NCI-H128 (cell line): ENCODE measurements around the gene FSTL4.

Experiments
- DNase-seq: peaks from one replicate; lab custom pipeline; 2025; ENCODE audit not compliant: unreplicated experiment; lab: John Stamatoyannopoulos, UW

The FSTL4 gene

DNA sequence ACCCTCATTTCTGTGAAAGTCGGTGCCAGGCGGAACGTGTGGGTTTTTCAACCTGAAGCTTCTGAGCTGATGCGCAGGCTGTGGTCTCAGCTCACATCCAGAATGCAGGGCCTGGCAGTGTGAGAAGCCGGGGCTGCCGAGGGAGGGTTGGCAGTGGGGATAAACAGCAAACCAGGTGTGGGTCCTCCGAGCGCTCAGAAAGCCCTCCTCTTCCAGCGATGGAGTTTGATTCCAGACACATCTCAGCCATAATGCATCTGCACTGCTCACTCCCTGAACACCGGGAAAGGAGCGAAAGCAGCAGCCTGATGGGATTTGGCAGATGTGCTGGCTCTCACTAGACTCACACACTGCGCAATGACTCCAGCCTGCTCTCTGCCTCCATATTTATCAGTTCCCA is 280.4 kb downstream of the FSTL4 start:
- no peak for DNase-seq

DNA sequence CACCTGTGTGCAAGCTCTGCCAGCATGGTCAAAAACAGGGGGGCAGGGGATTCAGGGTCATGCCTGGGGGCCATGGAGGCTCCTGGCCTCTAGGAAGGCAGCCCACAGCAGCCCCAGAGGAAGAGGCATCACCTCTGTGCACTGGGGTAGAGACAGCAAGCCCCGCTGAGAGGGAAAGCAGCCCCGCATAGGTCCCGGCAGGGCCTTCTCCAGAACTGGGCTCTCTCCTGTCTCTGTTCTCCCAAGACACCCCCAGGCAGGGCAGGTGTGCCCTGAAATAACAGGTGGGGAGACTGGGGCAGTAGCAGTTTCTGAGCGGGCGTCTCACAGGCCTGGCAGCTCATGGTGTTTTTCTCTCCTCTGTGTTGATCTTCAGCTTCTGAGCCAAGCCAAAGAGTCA is 281.4 kb downstream of the FSTL4 start:
- DNase-seq = no peak

DNA sequence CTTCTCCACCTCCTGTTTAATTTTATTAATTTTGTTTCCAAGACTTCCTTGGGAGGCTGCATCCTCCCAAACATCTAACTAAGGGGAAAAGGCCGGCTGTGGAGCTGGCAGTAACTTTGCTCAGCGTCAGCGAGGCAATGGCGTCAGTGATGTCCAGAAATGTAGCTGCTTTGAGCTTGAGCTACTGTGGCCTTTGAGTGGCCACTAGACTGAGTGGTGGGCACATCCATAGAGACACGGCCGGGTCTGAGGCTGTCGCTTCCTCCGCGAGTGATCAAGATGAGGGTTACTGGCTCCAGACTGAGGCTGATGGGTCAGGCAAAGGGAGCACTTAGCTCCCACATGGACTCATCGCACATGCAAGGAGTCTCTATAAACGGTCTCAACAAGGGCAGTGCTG is 283.5 kb downstream of the FSTL4 start:
- no peak for DNase-seq

DNA sequence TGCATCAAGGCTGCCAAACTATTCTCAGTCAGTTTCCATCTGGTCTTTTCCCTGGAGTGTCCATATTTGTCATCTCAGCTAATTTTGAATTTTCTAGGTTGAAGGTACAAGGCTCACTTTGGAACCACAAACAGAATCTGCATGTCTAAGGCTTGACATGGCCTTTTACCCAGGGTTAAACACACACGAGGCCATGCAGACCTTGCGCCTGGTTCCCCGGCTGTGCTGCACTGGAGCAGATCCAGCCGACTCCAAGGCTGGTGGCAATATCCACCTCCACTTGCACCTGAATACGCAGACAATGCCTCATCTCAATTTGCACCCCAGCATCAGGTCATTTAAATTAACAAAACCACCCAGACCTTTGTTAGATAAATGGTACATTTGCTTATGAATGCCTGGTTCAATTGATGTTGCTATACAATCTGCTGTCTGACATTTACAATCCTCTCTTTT is 284.4 kb downstream of the FSTL4 start:
- no peak for DNase-seq

DNA sequence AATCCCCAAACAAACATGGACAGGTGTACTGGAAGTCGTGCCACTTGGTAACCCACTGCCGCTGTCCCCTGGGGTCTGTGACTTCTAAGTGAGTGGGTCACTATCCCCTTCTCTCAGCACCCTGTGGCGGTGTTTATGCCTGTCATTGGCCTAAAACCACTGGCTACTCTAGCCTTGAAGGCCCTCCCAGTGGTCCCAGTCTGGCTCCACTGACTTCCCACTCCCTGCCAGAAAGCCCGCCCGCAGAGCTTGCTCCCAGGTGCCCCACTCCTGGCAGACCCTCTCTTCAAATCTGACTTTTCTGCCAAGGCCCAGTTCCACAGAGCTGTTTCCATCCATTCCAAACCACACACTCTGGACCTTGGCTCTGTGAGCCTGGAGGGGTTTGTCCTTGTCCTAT is 286.0 kb downstream of the FSTL4 start:
- no peak for DNase-seq

DNA sequence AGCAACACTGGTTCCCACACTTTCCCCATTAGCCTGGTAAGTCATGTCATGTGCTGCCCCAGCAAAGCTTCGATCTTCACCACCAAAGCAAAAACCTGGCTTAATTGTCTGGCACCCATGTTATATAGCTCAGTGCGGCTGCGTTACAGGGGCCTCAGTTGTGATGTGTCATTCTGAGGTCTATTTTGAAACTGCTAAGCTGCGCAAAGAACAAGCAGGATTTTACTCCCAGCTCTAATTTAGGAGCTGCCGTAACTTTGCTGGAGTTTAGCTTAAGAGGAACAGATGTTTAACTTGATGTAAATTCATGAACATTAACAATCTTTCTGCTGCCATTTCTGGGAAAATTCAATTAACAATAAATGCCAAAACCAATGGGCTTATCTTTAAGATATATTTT is 286.5 kb downstream of the FSTL4 start:
- no peak for DNase-seq

DNA sequence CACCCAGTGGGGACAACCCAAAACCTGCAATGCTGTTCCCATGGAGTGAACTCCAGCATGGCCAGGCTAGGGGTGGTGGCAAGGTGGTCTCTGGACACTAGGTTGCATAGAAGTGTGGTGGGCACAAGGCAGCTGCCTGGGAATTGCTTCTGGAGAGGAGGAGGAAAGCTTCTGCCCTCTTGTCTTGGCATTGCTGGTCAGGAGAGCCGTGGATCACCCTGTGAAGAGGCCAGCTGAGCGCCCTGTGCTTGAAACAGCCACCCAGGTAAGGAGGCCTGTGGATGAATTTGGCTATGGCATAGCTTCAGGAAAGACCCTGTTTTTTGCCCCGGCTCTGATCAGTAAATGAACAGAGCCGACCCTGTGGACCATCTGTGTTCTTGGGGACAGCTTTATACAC is 287.4 kb downstream of the FSTL4 start:
- DNase-seq = no peak

DNA sequence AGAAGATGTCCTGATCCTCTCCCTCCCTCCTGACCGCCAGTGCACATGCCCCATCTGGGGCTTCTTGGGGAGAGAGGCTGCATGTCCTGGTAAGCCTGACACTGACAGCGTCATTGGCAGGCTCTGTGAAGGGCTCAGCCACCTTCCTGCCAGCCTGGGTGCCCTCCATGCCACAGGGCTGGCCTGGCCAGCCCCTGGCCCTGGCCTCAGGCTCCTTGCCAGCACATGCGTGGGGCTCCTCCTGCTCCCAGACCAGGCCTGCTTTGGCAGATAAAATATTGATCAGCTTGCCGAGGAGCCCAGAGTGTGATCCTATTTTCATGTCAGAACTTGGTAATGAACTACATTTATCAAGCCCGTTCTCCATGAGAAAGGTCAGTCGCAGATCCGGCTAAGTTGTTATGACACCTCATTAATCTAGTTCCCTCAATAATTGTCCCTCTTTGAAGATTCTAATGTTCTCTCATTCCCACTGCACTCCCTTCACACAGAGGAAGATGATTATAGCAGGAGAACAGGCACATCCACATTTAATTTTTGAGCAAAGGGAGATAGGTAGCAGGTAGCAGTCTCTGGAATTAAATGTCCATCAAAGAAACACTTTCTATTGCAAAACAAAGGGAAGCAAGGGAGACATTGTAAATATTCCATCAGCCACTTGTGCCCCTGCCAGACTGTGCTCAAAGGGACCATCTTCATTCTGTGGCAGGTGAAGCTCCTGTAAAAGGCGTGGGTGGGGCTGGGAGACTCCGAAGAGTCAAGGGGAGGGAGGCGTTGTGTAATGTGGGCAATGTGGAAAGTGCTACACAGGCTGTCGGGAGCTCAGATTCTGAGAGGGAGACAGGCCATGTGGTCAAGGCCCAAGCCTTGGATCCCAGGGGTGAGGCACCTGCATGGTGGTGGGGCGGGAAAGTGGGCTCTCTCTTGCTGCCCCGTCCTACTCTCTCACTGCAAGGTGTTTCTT is 288.6 kb downstream of the FSTL4 start:
- no peak for DNase-seq

DNA sequence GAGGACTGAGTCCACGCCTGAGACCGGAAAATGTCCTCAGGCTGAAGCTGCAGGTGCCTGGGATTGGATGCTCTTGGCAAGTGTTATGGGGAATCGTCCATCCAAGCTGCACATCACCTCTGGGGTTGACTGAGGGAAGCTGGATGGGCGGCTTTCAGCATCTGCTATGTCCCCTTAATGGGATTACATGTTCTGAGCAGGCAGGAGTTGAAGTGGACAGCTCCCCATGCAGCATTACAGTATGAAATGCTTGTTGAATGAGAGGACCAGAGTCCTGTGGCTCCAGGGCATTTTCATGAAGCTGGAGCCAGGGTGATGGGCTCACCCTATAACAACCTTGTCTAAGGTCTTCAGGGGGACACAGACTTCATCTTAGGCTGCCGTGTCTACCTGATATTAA is 289.6 kb downstream of the FSTL4 start:
- no peak for DNase-seq

DNA sequence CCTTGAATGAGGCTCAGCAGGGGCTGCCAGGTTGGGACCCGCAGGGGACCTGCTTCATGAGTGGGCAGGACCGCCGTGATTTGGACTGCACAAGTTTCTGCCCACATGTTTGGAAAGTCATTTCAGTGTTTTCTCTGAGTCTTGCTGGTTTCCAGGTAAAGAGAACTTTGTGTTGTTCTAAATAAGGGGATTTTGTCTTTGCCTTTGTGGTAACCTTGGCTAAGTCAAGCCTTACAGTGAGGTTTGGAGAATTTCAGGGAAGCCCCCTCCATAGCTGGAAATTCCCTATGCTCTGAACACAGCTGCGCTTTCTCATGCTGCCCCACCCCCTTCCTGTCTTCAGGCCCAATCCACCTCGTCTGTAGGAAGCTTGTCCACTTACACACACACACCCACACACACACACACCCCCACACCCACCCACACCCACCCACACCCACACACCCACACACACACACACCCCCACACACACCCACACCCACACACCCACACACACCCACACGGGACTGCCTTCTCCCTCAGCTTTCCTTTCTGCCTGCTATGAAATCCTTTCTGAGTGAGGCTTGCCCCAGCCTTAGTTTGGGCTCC is 290.4 kb downstream of the FSTL4 start:
- no peak for DNase-seq

DNA sequence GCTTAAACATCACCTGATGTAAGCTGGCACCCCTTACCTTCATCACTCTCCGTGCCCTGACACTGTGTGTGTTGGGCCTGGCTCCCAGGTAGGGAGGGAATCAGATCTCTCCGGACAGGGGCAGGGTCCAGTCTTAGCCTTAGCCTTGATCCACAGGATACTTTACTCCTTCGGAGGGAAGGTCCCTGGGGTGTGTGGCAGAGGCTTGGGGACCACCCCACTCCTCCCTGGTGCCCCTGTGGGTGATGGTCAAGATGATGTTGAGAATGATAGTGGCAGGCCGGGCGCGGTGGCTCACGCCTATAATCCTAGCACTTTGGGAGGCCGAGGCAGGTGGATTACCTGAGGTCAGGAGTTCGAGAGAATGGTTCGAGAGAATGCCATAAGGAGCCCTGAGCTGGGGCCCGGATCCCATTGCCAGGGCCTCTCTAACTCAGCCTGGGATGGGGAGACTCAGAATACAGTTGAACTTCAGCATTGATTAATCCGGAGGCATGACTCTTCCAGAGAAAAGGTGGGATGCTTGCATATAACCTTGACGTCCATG is 291.0 kb downstream of the FSTL4 start:
- no peak for DNase-seq

DNA sequence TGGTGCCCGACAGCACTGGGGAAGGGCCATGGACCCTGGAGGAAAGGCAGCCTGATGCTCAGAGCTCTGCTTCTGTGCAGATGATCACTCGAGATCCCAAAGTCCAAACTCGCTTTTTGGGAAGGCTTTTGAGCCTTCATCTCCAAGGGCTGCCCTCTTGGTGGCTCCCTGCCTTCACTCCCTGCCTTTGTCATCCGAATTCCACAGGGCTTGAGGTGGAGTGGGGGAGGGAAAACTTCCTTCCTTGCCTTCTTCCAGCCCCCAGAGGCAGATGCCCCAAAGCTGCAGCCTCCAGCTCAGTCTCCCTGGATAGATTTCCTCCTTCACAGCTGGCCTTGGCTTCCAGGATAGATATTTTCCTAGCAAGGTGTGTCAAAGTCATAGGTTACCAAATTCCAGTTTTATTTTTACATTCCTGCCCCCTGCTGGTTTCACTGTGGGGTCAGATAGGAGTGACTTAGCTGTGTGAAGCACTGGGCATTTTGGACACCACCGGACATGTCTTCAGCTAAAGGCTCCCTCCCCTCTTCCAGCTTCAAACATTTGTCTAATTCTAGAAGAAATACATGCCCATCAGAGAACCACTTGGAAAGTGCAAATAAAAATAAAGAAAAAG is 292.3 kb downstream of the FSTL4 start:
- DNase-seq = no peak

DNA sequence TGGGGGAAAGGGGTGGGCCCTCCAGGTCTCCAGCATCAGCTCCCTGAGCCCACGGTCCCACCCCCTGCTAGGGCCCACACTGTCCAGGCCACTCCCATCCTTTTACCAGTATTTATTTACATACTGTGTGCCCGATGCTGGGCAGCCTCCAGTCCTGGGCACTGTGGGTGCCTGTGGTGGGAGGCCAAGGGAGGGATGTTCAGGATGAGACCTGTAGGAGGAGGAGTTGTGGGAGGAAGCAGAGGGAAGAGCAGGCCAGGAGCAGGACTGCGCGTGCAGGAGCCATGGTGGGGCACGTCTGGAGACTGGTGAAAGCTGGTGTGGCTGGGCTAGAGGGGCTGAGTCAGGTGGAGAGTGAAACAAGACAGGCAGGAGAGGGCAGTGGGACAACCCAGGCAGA is 293.1 kb downstream of the FSTL4 start:
- DNase-seq = no peak

DNA sequence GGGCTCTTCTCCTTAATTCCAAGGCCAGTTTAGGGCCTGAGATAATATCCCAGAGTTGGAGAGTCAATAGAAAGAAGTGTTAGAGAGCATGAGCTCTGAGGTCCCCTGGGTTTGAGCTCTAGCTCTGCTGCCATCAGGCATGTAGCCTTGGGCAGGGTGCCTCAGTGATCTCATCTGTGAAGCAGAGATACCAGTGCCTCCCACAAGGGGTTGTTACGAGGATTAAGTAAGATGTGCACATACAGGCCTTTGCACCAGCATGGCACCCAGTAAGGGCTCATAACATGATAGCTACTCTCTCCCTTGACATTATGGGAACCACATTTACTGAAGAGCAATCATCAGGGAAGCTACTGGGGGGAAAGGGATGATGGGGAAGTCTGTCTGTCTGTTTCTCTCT is 294.8 kb downstream of the FSTL4 start:
- DNase-seq = no peak

DNA sequence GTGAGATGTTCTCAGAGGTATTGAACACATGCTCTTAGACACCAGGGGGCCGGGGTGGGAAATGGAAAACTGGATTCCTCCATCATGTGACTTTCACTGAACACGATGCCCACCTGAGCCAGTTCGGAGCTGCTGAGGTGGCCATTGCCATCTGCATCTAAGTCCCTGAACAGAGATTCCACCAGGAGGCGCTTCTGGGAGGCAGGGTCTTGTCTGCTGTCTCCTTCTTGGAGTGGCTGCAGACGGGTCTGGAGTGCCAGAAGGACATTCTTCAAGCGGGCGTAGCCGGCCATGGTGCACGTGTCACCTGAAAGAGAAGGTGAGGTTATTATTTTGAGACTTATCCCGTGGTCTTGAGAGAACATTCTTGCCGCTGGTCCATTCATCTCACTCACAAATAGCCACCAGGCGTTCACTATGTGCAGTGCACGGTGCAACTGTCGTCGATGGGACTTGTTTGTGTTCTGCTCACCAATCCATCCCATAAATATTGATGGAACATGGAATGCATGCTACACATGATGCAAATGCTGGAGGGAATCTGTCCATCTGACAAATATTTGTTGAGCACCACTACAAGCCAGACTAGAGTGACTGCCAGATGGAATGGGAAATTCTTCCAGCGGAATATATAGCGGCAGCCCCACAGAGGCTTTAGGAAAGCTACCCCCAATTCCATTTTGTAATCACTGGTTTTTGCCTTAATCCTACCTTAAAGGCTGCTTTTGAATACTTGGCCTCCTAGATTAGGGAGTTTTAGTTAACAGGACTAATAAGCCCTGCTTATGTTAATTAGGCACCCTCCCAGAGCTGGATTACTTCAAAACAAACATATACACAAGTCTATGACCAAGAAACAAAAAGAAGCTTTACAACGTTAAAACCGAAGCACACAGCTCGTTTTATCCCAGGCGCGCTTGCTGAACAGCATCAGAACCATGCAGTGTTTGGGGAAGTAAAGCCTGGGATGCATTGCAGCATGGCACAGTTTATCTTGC is 295.7 kb downstream of the FSTL4 start:
- no peak for DNase-seq

DNA sequence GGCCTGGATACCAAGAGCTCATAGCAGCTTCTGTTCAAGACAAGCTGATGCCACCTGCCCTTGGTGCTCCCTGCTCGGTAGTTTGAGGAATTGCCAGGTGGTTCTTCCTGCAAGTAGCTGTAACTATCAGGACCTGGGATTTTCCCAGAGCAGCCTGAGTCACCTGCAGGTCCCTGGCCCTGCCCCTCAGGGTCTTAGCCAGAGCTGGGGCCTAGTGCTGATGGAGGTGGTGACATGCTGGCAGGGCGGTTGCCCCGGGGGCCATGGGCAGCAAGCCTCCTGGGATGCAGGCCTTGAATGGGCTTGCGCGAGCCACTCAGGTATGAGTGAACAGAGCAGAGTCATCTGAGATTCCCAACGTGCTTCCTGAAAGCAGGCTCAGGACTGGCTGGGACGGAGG is 298.3 kb downstream of the FSTL4 start:
- no peak for DNase-seq

DNA sequence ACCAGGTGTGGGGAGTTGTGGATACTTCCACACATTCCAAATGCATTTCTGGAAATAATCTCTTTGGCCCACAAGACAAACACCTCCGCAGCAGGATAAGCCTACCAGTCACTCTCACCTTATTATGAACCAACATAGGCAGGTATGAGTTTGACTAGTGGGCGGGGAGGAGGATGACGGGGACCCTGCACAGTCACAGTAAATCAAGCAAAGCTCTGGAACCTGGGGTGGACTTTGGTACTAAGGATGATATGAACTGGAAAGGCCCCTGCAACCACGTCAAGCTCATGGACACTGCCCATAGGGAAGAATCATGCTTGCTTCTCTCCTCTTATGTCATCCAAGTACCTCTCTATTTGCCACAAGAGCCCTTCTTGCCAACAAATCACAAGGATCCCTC is 301.2 kb downstream of the FSTL4 start:
- DNase-seq = no peak

DNA sequence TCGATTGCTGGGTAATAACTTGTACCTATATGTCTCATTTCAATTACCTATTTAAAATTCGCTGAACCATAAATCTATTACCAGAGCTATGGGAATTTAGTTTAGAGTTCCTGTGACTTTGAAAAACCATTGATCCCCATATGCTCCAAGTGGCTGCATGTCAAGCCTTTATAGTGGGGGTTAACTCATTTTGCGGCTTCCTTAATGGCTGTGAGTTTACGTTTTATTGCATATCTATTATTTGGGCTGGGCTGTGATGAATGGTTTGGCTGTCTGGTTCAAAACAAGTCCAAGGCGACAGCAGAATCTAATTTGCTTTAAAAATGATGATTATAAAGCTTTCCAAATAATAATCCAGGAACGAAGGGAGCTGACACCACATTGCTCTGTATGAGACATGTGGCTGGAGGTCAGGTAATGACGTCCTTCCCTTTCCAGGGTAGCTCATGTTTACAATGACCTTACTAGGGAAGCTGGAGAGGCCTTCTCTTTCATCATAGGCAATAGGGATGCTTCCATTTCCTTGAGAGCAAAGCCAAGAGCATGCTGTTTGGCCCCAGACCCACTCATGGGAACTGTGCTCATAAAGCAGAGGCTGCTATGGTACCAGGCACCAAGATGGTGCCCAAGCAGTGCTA is 302.2 kb downstream of the FSTL4 start:
- DNase-seq = no peak

DNA sequence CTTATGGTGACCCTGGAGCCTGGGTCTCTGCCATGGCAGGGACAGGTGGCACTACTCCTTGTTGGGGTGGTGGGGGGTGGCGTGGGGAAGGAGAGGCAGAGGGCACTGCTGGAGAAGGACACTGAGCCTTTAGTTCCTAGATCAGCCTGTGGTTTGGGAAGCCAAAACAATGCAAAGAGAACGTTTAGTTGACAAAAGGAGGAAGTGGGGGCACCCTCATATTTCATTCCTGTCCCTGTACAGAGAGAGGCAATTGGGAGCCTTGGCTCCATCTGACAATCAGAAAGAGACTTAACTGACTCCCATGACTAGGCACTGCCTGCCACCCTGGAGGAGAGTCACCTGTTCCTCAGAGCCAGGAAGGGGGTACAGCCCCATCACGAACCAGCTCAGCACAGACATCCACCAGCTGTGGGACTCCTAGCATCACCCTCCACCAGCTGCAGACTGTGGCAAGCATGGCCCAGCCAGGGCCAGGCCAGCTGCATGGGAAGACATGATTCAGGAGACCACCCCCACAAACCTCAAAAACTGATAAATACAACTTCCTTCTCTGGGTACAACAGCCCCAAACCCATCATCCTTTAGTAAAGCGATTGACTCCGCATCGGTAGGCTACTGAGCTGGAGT is 303.1 kb downstream of the FSTL4 start:
- no peak for DNase-seq

DNA sequence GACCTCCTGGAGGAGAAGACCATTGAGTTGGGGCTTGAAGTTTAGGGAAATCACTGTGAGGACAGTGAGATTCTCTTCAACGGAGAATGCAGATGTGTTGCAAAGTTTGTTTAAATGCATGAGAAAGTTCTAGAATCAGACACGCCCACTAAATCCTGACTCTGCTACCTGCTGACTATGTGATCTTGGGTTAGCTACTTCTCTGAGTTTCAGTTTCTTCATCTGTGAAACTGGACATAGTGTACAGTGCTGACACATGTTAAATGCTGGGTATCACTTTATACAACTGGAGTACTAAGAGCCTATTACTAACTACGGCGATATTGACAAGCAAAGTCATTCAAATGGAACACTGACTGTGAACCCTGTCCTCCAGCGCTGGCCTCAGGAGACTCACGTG is 305.1 kb downstream of the FSTL4 start:
- DNase-seq = no peak
